Measurements from ENCODE around the gene FBXO39. TPM values are rescaled to one million over a fixed set of nuclear protein-coding genes. Genes with fewer than 3 reads are reported as not detected.
"Not testable (repeated sequence)": the region's sequence is repeated elsewhere in the genome, so short reads cannot be mapped to it uniquely, and the experiment has no call there.

FBXO39 gene
- total and polyA plus RNA-seq, 2 donors (not counting 3 experiments of a cell fraction or from before 2014, with no cell fraction given), result 0.20 to 3.1 TPM

DNA sequence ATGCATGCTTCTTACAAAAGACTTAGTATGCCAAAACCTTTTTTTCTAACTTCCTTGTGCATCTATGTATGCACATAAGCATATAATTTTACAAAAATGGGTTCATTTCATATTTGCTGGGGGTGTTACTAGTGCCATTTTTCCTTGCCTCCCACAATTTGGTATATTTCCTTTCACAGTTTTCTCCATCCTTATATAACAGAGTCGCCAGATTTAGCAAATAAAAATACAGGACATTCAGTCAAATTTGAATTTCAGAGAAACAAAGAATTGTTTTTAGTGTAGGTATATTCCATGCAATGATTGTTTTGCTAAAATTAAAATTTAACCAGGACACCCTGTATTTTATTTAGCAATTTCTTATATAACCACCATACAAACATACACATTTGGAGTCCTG, 4.0 kb upstream of the FBXO39 start:
- Histone ChIP-seq H3K36me3 (ENCODE audit: control insufficient read depth in 2 of 2, extremely low read depth in 1 of 2, insufficient read depth in 2 of 2, low read length in 2 of 2) (peaks cover 0 to 6% of the 10 kb centered on the region in 2 experiments), H3K9ac (replicated peaks; ENCODE audit: extremely low read depth, insufficient read depth, low read length) (no peak overlapping the region), H3K4me3 (replicated peaks in 1 of 3; ENCODE audit: insufficient read depth in 1 of 3, low read depth in 1 of 3, low read length in 3 of 3) (no peak overlapping the region), H3K4me1 (ENCODE audit: control insufficient read depth, extremely low read depth, insufficient read depth, low read length) (no peaks in the 10 kb centered on the region), H3K27ac (ENCODE audit: insufficient read depth, low read depth, low read length) (no peak overlapping the region), H3K9me1 (replicated peaks; ENCODE audit: control insufficient read depth, extremely low read depth, insufficient read depth, low read length) (no peaks in the 10 kb centered on the region), H4K20me1 (replicated peaks; ENCODE audit: control insufficient read depth, extremely low read depth, insufficient read depth, low read length) (no peaks in the 10 kb centered on the region), H3K4me2 (ENCODE audit: insufficient read depth, low read length) (no peak overlapping the region), H3K27me3 (ENCODE audit: control insufficient read depth in 2 of 2, insufficient read depth in 2 of 2, low read length in 2 of 2) (peaks cover 8 to 19% of the 10 kb centered on the region in 2 experiments), H3K9me3 (replicated peaks; ENCODE audit: control insufficient read depth, insufficient read depth, low read length) (no peaks in the 10 kb centered on the region), H2AFZ (ENCODE audit: low read depth, low read length) (no peak overlapping the region), H3K79me2 (ENCODE audit: control insufficient read depth, insufficient read depth, low read length) (no peaks in the 10 kb centered on the region)
- TF ChIP-seq POLR2A (IDR thresholded peaks at IDR 0.05; ENCODE audit: low read depth, low read length) (no peak), MYC (IDR thresholded peaks at IDR 0.05; ENCODE audit: low read depth, low read length) (no peak), JUN (IDR thresholded peaks at IDR 0.05; ENCODE audit: borderline replicate concordance, insufficient read depth, insufficient read length, low read depth) (no peak), EZH2 (IDR thresholded peaks at IDR 0.05; ENCODE audit: borderline replicate concordance, low read depth, low read length, severe bottlenecking) (no peak), FOS (IDR thresholded peaks at IDR 0.05; ENCODE audit: borderline replicate concordance, insufficient read depth, low read length) (no peak), POLR2AphosphoS5 (IDR thresholded peaks at IDR 0.05; ENCODE audit: insufficient read depth, low read depth, low read length) (no peak), GATA2 (IDR thresholded peaks at IDR 0.05; ENCODE audit: insufficient read depth, insufficient read length, low read depth, low read length) (no peak)
- TF ChIP-seq, protein P1, sequence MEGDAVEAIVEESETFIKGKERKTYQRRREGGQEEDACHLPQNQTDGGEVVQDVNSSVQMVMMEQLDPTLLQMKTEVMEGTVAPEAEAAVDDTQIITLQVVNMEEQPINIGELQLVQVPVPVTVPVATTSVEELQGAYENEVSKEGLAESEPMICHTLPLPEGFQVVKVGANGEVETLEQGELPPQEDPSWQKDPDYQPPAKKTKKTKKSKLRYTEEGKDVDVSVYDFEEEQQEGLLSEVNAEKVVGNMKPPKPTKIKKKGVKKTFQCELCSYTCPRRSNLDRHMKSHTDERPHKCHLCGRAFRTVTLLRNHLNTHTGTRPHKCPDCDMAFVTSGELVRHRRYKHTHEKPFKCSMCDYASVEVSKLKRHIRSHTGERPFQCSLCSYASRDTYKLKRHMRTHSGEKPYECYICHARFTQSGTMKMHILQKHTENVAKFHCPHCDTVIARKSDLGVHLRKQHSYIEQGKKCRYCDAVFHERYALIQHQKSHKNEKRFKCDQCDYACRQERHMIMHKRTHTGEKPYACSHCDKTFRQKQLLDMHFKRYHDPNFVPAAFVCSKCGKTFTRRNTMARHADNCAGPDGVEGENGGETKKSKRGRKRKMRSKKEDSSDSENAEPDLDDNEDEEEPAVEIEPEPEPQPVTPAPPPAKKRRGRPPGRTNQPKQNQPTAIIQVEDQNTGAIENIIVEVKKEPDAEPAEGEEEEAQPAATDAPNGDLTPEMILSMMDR (IDR thresholded peaks at IDR 0.05; ENCODE audit: extremely low read depth in 1 of 2, insufficient read depth in 1 of 2, low read depth in 1 of 2, low read length in 2 of 2), result no peak
- TF ChIP-seq, protein P2, sequence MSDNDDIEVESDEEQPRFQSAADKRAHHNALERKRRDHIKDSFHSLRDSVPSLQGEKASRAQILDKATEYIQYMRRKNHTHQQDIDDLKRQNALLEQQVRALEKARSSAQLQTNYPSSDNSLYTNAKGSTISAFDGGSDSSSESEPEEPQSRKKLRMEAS (IDR thresholded peaks at IDR 0.05; ENCODE audit: insufficient read depth, insufficient read length), result no peak
- intact Hi-C loops (cut with micrococcal nuclease) (no loop called here), dilution Hi-C loops (cut with MboI; ENCODE audit: extremely low pct_ligation_motif_present, low sequenced_read_pairs) (no loop called here)
- no TSS peak for BruUV-seq (replicated peaks)
- FAIRE-seq, result no peak
- CTCF ChIA-PET, result interaction anchor here (0.6 to 1.3 kb wide), 4 partner anchors 15 to 106 kb away, joined by 3 read pairs; no protein-coding TSS in a partner anchor
- no peak for DNase-seq (ENCODE audit: low read depth, low spot score)
- POLR2A ChIA-PET, result no interaction called here

DNA sequence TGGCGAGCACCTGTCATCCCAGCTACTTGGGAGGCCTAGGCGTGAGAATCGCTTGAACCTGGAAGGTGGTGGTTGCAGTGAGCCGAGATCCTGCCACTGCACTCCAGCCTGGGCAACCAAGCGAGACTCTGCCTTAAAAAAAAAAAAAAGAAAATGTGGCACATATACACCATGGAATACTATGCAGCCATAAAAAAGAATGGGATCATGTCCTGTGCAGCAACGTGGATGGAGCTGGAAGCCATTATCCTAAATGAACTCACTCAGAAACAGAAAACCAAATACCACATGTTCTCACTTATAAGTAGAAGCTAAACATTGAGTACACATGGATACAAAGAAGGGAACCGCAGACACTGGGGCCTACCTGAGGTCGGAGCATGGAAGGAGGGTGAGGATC, 1.1 kb upstream of the FBXO39 start:
- H3K36me3 ChIP-seq (ENCODE audit: control insufficient read depth in 2 of 2, extremely low read depth in 1 of 2, insufficient read depth in 2 of 2, low read length in 2 of 2); H3K4me3 ChIP-seq (replicated peaks in 1 of 3; ENCODE audit: insufficient read depth in 1 of 3, low read depth in 1 of 3, low read length in 3 of 3); H3K4me2 ChIP-seq (ENCODE audit: insufficient read depth, low read length); H2AFZ ChIP-seq (ENCODE audit: low read depth, low read length); H4K20me1 ChIP-seq (replicated peaks; ENCODE audit: control insufficient read depth, extremely low read depth, insufficient read depth, low read length); H3K9ac ChIP-seq (replicated peaks; ENCODE audit: extremely low read depth, insufficient read depth, low read length); DNase-seq (ENCODE audit: low read depth, low spot score); intact Hi-C loops (cut with micrococcal nuclease); dilution Hi-C loops (cut with MboI; ENCODE audit: extremely low pct_ligation_motif_present, low sequenced_read_pairs); FAIRE-seq; H3K9me1 ChIP-seq (replicated peaks; ENCODE audit: control insufficient read depth, extremely low read depth, insufficient read depth, low read length); H3K79me2 ChIP-seq (ENCODE audit: control insufficient read depth, insufficient read depth, low read length); CTCF ChIA-PET; H3K4me1 ChIP-seq (ENCODE audit: control insufficient read depth, extremely low read depth, insufficient read depth, low read length); H3K27ac ChIP-seq (ENCODE audit: insufficient read depth, low read depth, low read length); H3K9me3 ChIP-seq (replicated peaks; ENCODE audit: control insufficient read depth, insufficient read depth, low read length); POLR2A ChIA-PET: not testable (repeated sequence)
- H3K27me3 ChIP-seq (ENCODE audit: control insufficient read depth in 2 of 2, insufficient read depth in 2 of 2, low read length in 2 of 2), result peaks cover 8 to 32% of the 10 kb centered on the region in 2 experiments
- BruUV-seq (replicated peaks), result TSS peak; percentile 18

All from endothelial cell of umbilical vein (primary cell).